Aorta (tissue), 5 donors: Measurements from ENCODE around the gene DNMT3A. TPM values are rescaled to one million over a fixed set of nuclear protein-coding genes. Genes with fewer than 3 reads are reported as not detected.

ENCODE experiments used
- ATAC-seq: fragments of 200-7000 bp; cut with Tn5 transposase; one replicate; pipeline ENCODE4 v1.9.1; 2022; ENCODE audit warnings: moderate library complexity; ENCODE audit not compliant: low FRiP score
- DNase-seq, 2 donors: peaks; one replicate each; pipeline ENCODE4 v3.0.0-alpha.2; 2020
- H3K27ac ChIP-seq, 2 donors: one replicate each; pipeline ENCODE4 v1.5.1; 2013; ENCODE audit warnings: low read length in 2 of 2, mild to moderate bottlenecking in 2 of 2, moderate library complexity in 2 of 2, control low read depth in 1 of 2, inconsistent platforms in 1 of 2, low read depth in 1 of 2
- H3K27me3 ChIP-seq, 2 donors: one replicate each; pipeline ENCODE4 v1.6.1; 2013; ENCODE audit warnings: control low read depth in 1 of 2, low read length in 1 of 2, mild to moderate bottlenecking in 1 of 2, moderate library complexity in 1 of 2; ENCODE audit not compliant: insufficient read depth in 2 of 2, control insufficient read depth in 1 of 2
- H3K36me3 ChIP-seq, 2 donors: one replicate each; pipeline ENCODE4 v1.6.1; 2013; ENCODE audit warnings: control low read depth in 1 of 2, low read length in 1 of 2, mild to moderate bottlenecking in 1 of 2; ENCODE audit not compliant: insufficient read depth in 2 of 2, control insufficient read depth in 1 of 2
- H3K4me1 ChIP-seq, 2 donors: one replicate each; pipeline ENCODE4 v1.6.1; 2013; ENCODE audit warnings: low read length in 2 of 2, control low read depth in 1 of 2, mild to moderate bottlenecking in 1 of 2, moderate library complexity in 1 of 2; ENCODE audit not compliant: insufficient read depth in 2 of 2, control insufficient read depth in 1 of 2
- H3K4me3 ChIP-seq, 2 donors: one replicate each; pipeline ENCODE4 v1.5.1; 2013; ENCODE audit warnings: low read length in 2 of 2, control low read depth in 1 of 2, mild to moderate bottlenecking in 1 of 2
- H3K9me3 ChIP-seq: one replicate; pipeline ENCODE4 v1.6.1; 2013; ENCODE audit warnings: mild to moderate bottlenecking, low read length; ENCODE audit not compliant: control insufficient read depth
- WGBS, 2 donors: extraction: QIAGEN DNeasy Blood & Tissue Kit; methylation state at CpG; one replicate each; pipeline ENCODE4 v1.1.7; 2013; 5-methylcytosine and 5-hydroxymethylcytosine counted together
- intact Hi-C, 2 donors: fragments of 100-400 bp; cut with DNase I; formaldehyde crosslinking; loops; one replicate each; pipeline versions ENCODE4 v1.14.2 to v1.15.0; 2022
- polyA plus RNA-seq, 2 donors: library from polyadenylated mRNA; stranded (reverse); fragments of 200-250 nt; gene quantifications; one replicate each; pipeline ENCODE4 v1.2.3, GENCODE V29; 2013
- total RNA-seq, 2 donors: library from RNA; stranded (reverse); fragmentation: NEBNext Ultra II Directional; extraction: Animal tissue kit (Norgen Biotek cat#: 25700); gene quantifications; one replicate each; pipeline ENCODE4 v1.2.1, GENCODE V29; 2021
- donor health status: healthy with polysubstance abuse.
- donor health status: Bipolar disorder and iron deficiency.
- donor health status: DM: no; HTN: no; CAD: no.
- donor health status: DM: no; HTN: no; CAD: no.
- donor health status: DM: yes; HTN: yes; CAD: no.

Gene DNMT3A
- total and polyA plus RNA-seq, 4 donors, result 9.4 to 48.2 (median 22.0) TPM

GRCh38 chr2:25285265-25286024 is 56.3 kb downstream of the DNMT3A start:
- peaks cover 0 to 1% of the 10 kb centered on the region in 2 donors for H3K36me3 ChIP-seq
- H3K27me3 ChIP-seq, result no peaks in the 10 kb centered on the region
- WGBS, 2 donors, result 69 to 72% methylated on average over 11 of the region's 11 CpGs
- ATAC-seq (no peak), DNase-seq (peak in 1 of 2 donors; percentile 32)
- no peaks in the 10 kb centered on the region for H3K4me1 ChIP-seq
- H3K4me3 ChIP-seq, result no peak overlapping the region
- no peak overlapping the region for H3K27ac ChIP-seq
- H3K9me3 ChIP-seq, result no peaks in the 10 kb centered on the region
- intact Hi-C loops, result no loop called here

GRCh38 chr2:25284756-25285155 is 57.0 kb downstream of the DNMT3A start:
- no peaks in the 10 kb centered on the region for H3K4me1 ChIP-seq
- H3K27me3 ChIP-seq, result no peaks in the 10 kb centered on the region
- no peak overlapping the region for H3K27ac ChIP-seq
- no peak overlapping the region for H3K4me3 ChIP-seq
- peaks cover 0 to 1% of the 10 kb centered on the region in 2 donors for H3K36me3 ChIP-seq
- DNase-seq (no peak), ATAC-seq (no peak)
- 86 to 91% methylated on average over 5 of the region's 5 CpGs for WGBS, 2 donors
- H3K9me3 ChIP-seq, result no peaks in the 10 kb centered on the region
- intact Hi-C loops, result no loop called here

GRCh38 chr2:25283921-25284320 is 57.8 kb downstream of the DNMT3A start:
- ATAC-seq (no peak), DNase-seq (no peak)
- Histone ChIP-seq H3K27me3 (no peaks in the 10 kb centered on the region), H3K9me3 (no peaks in the 10 kb centered on the region), H3K27ac (no peak overlapping the region), H3K4me3 (no peak overlapping the region), H3K36me3 (peaks cover 0 to 1% of the 10 kb centered on the region in 2 donors), H3K4me1 (no peaks in the 10 kb centered on the region)
- 88 to 89% methylated on average over 5 of the region's 5 CpGs for WGBS, 2 donors
- intact Hi-C loops, result no loop called here

GRCh38 chr2:25281941-25282340 is 59.8 kb downstream of the DNMT3A start:
- ATAC-seq (no peak), DNase-seq (no peak)
- intact Hi-C loops, result no loop called here
- WGBS, 2 donors, result 84 to 89% methylated on average over 8 of the region's 8 CpGs
- H3K9me3 ChIP-seq, result no peaks in the 10 kb centered on the region
- H3K4me3 ChIP-seq, result no peak overlapping the region
- no peaks in the 10 kb centered on the region for H3K4me1 ChIP-seq
- H3K27ac ChIP-seq, result no peak overlapping the region
- no peaks in the 10 kb centered on the region for H3K27me3 ChIP-seq
- peaks cover 0 to 1% of the 10 kb centered on the region in 2 donors for H3K36me3 ChIP-seq

GRCh38 chr2:25281522-25281921 is 60.2 kb downstream of the DNMT3A start:
- intact Hi-C loops, result no loop called here
- no peak overlapping the region for H3K27ac ChIP-seq
- H3K4me1 ChIP-seq, result no peaks in the 10 kb centered on the region

GRCh38 chr2:25280051-25280687 is 61.6 kb downstream of the DNMT3A start:
- intact Hi-C loops, result no loop called here
- no peak overlapping the region for H3K27ac ChIP-seq
- H3K9me3 ChIP-seq, result no peaks in the 10 kb centered on the region
- peaks cover 0 to 1% of the 10 kb centered on the region in 2 donors for H3K36me3 ChIP-seq
- no peak for ATAC-seq
- DNase-seq, result no peak
- no peaks in the 10 kb centered on the region for H3K27me3 ChIP-seq
- WGBS, 2 donors, result 81 to 86% methylated on average over 9 to 10 of the region's 10 CpGs
- no peaks in the 10 kb centered on the region for H3K4me1 ChIP-seq
- no peak overlapping the region for H3K4me3 ChIP-seq

More at GRCh38 chr2:25281522-25281921, 60.2 kb downstream of the DNMT3A start:
- 72 to 76% methylated on average over 5 of the region's 5 CpGs for WGBS, 2 donors
- no peaks in the 10 kb centered on the region for H3K27me3 ChIP-seq
- peaks cover 0 to 1% of the 10 kb centered on the region in 2 donors for H3K36me3 ChIP-seq
- H3K4me3 ChIP-seq, result no peak overlapping the region
- no peak for DNase-seq
- H3K9me3 ChIP-seq, result no peaks in the 10 kb centered on the region
- no peak for ATAC-seq

- DNase-seq (peak; percentile 82 to 89), ATAC-seq (peak; percentile 44)
- H3K27me3 ChIP-seq, result no peaks in the 10 kb centered on the region
- peaks cover 0 to 1% of the 10 kb centered on the region in 2 donors for H3K36me3 ChIP-seq
- no peaks in the 10 kb centered on the region for H3K4me1 ChIP-seq
- H3K9me3 ChIP-seq, result no peaks in the 10 kb centered on the region
- H3K4me3 ChIP-seq, result no peak overlapping the region
- intact Hi-C loops, result loop anchor here (2.0 to 5.0 kb wide), 4 partner anchors 16 to 98 kb away; partner anchors contain the start of gene DNMT3A (in 2 of the 2)
- 35 to 43% methylated on average over 12 of the region's 12 CpGs for WGBS, 2 donors
- H3K27ac ChIP-seq, result peak overlapping the region in 1 of 2 donors; percentile 50
Observed at GRCh38 chr2:25279091-25279651, 62.6 kb downstream of the DNMT3A start.

GRCh38 chr2:25276569-25277465 is 64.9 kb downstream of the DNMT3A start:
- Histone ChIP-seq H3K9me3 (no peaks in the 10 kb centered on the region), H3K4me1 (no peaks in the 10 kb centered on the region), H3K27ac (peak overlapping the region; percentile 14 to 52), H3K4me3 (peak overlapping the region; percentile 1 to 52), H3K27me3 (no peaks in the 10 kb centered on the region), H3K36me3 (peaks cover 0 to 5% of the 10 kb centered on the region in 2 donors)
- DNase-seq (peak; percentile 86 to 93), ATAC-seq (peak; percentile 73)
- intact Hi-C loops, result loop anchor here (5.0 kb wide), 3 partner anchors 45 to 100 kb away; partner anchors contain the start of gene DNMT3A (in 2 of the 2)
- WGBS, 2 donors, result 15 to 31% methylated on average over 27 to 60 of the region's 60 CpGs
